HUES6 (cell line): ENCODE data around the gene MAP1S.
A peak's percentile ranks its signal among the peaks of the same experiment; 100 is the strongest.

Source experiments
- H3K27ac ChIP-seq: 2 replicates; pipeline ENCODE4 v1.7.0; 2013; ENCODE audit warnings: low read depth, mild to moderate bottlenecking, low read length, inconsistent platforms
- H3K27me3 ChIP-seq: 2 replicates; pipeline ENCODE4 v1.6.1; 2013; ENCODE audit warnings: low read length; ENCODE audit not compliant: control insufficient read depth, insufficient read depth
- H3K36me3 ChIP-seq: 2 replicates; pipeline ENCODE4 v1.6.1; 2013; ENCODE audit warnings: low read length; ENCODE audit not compliant: control insufficient read depth, insufficient read depth
- H3K4me1 ChIP-seq: 2 replicates; pipeline ENCODE4 v1.6.1; 2013; ENCODE audit warnings: low read length; ENCODE audit not compliant: control insufficient read depth, insufficient read depth
- H3K4me3 ChIP-seq: 2 replicates; pipeline ENCODE4 v1.5.1; 2013; ENCODE audit warnings: low read depth, low read length
- H3K9ac ChIP-seq: one replicate; pipeline ENCODE4 v1.6.1; 2013; ENCODE audit warnings: mild to moderate bottlenecking, low read length
- H3K9me3 ChIP-seq: 2 replicates; pipeline ENCODE4 v1.6.1; 2013; ENCODE audit warnings: low read depth, low read length; ENCODE audit not compliant: control insufficient read depth, insufficient read depth

Gene MAP1S

GRCh38 chr19:17718947-17719711 is at the start of gene MAP1S:
Gene MAP1S (plus strand): TSS chr19:17719480. CDS start chr19:17719503, 23 bp downstream.
- H3K9me3 ChIP-seq: no peaks in the 10 kb centered on the region
- H3K27ac ChIP-seq: peak within 1 kb of the TSS; percentile 4; the same call in 1 of the 2 replicates
- H3K36me3 ChIP-seq: peaks cover 21% of the 10 kb centered on the region
- peaks cover 16% of the 10 kb centered on the region for H3K4me1 ChIP-seq
- H3K4me3 ChIP-seq: peak within 1 kb of the TSS; percentile 77
- H3K27me3 ChIP-seq: no peaks in the 10 kb centered on the region
- peak within 1 kb of the TSS; percentile 64 for H3K9ac ChIP-seq

- no peaks in the 10 kb centered on the region for H3K27me3 ChIP-seq
- H3K9me3 ChIP-seq: peaks cover 2% of the 10 kb centered on the region; the same call in 1 of the 2 replicates
- no peak overlapping the region for H3K9ac ChIP-seq
- no peaks in the 10 kb centered on the region for H3K4me1 ChIP-seq
- H3K36me3 ChIP-seq: peaks cover 23% of the 10 kb centered on the region
- no peak overlapping the region for H3K27ac ChIP-seq
- no peak overlapping the region for H3K4me3 ChIP-seq
These were observed 47.4 kb upstream of the MAP1S start for GRCh38 chr19:17671906-17672305.

GRCh38 chr19:17673937-17674799 is 45.1 kb upstream of the MAP1S start:
- Histone ChIP-seq H3K36me3 (peaks cover 13% of the 10 kb centered on the region), H3K27ac (no peak overlapping the region), H3K4me1 (peaks cover 6% of the 10 kb centered on the region), H3K27me3 (no peaks in the 10 kb centered on the region), H3K4me3 (no peak overlapping the region), H3K9me3 (peaks cover 2% of the 10 kb centered on the region; the same call in 1 of the 2 replicates), H3K9ac (no peak overlapping the region)

- Histone ChIP-seq H3K4me3 (no peak overlapping the region), H3K9me3 (peaks cover 2% of the 10 kb centered on the region; the same call in 1 of the 2 replicates), H3K9ac (no peak overlapping the region), H3K4me1 (peaks cover 16% of the 10 kb centered on the region), H3K27ac (no peak overlapping the region), H3K36me3 (peaks cover 5% of the 10 kb centered on the region; the same call in 1 of the 2 replicates), H3K27me3 (no peaks in the 10 kb centered on the region)
These were observed 43.0 kb upstream of the MAP1S start for GRCh38 chr19:17676295-17676694.

- no peak overlapping the region for H3K4me3 ChIP-seq
- H3K9me3 ChIP-seq: peaks cover 1% of the 10 kb centered on the region; the same call in 1 of the 2 replicates
- no peaks in the 10 kb centered on the region for H3K27me3 ChIP-seq
- H3K9ac ChIP-seq: no peak overlapping the region
- peaks cover 16% of the 10 kb centered on the region for H3K4me1 ChIP-seq
- H3K36me3 ChIP-seq: peaks cover 4% of the 10 kb centered on the region; the same call in 1 of the 2 replicates
- no peak overlapping the region for H3K27ac ChIP-seq
These were observed 42.3 kb upstream of the MAP1S start for GRCh38 chr19:17677002-17677401.

GRCh38 chr19:17678836-17679235 is 40.4 kb upstream of the MAP1S start:
- H3K27me3 ChIP-seq: no peaks in the 10 kb centered on the region

GRCh38 chr19:17679526-17680229 is 39.6 kb upstream of the MAP1S start:
- Histone ChIP-seq H3K27ac (no peak overlapping the region), H3K9me3 (no peaks in the 10 kb centered on the region), H3K4me3 (peak overlapping the region; percentile 59), H3K27me3 (no peaks in the 10 kb centered on the region), H3K36me3 (no peaks in the 10 kb centered on the region), H3K4me1 (peaks cover 16% of the 10 kb centered on the region), H3K9ac (peak overlapping the region; percentile 42)

More at GRCh38 chr19:17678836-17679235, 40.4 kb upstream of the MAP1S start:
- Histone ChIP-seq H3K4me3 (no peak overlapping the region), H3K36me3 (no peaks in the 10 kb centered on the region), H3K4me1 (peaks cover 16% of the 10 kb centered on the region), H3K27ac (no peak overlapping the region), H3K9ac (no peak overlapping the region), H3K9me3 (no peaks in the 10 kb centered on the region)

- Histone ChIP-seq H3K36me3 (no peaks in the 10 kb centered on the region), H3K4me3 (peak overlapping the region; percentile 59), H3K4me1 (peaks cover 16% of the 10 kb centered on the region), H3K9me3 (no peaks in the 10 kb centered on the region), H3K9ac (no peak overlapping the region), H3K27ac (no peak overlapping the region), H3K27me3 (no peaks in the 10 kb centered on the region)
These were observed 39.0 kb upstream of the MAP1S start for GRCh38 chr19:17680230-17680722.

GRCh38 chr19:17681505-17682125 is 37.7 kb upstream of the MAP1S start:
- H3K4me3 ChIP-seq: no peak overlapping the region
- no peaks in the 10 kb centered on the region for H3K9me3 ChIP-seq
- no peaks in the 10 kb centered on the region for H3K27me3 ChIP-seq
- no peak overlapping the region for H3K9ac ChIP-seq
- no peaks in the 10 kb centered on the region for H3K36me3 ChIP-seq
- peaks cover 23% of the 10 kb centered on the region for H3K4me1 ChIP-seq
- no peak overlapping the region for H3K27ac ChIP-seq

GRCh38 chr19:17682273-17682672 is 37.0 kb upstream of the MAP1S start:
- Histone ChIP-seq H3K4me1 (peaks cover 26% of the 10 kb centered on the region), H3K9ac (no peak overlapping the region), H3K27ac (no peak overlapping the region), H3K4me3 (no peak overlapping the region), H3K9me3 (no peaks in the 10 kb centered on the region), H3K27me3 (peaks cover 5% of the 10 kb centered on the region; the same call in 1 of the 2 replicates), H3K36me3 (no peaks in the 10 kb centered on the region)
